Uterus (tissue), 4 donors: ENCODE measurements around the gene PTGES2. TPM values are rescaled to one million over a fixed set of nuclear protein-coding genes. Genes with fewer than 3 reads are reported as not detected.

Source experiments
- DNase-seq, 2 donors: peaks; one replicate each; pipeline ENCODE4 v3.0.0-alpha.2; 2019 to 2020
- H3K27ac ChIP-seq, 2 donors: fragments of 200-600 bp; sonication (generic); 1 replicate in 1 of 2; 2 replicates in 1 of 2; pipeline ENCODE4 v1.5.1; 2016 to 2018
- H3K27me3 ChIP-seq, 2 donors: fragments of 200-600 bp; sonication (generic); one replicate each; pipeline ENCODE4 v1.5.1; 2018 to 2019; ENCODE audit warnings: control low read depth in 1 of 2
- H3K36me3 ChIP-seq, 2 donors: fragments of 200-600 bp; sonication (generic); one replicate each; pipeline ENCODE4 v1.5.1; 2019; ENCODE audit warnings: control low read depth in 1 of 2
- H3K4me1 ChIP-seq, 2 donors: fragments of 200-600 bp; sonication (generic); one replicate each; pipeline ENCODE4 v1.5.1; 2018 to 2019; ENCODE audit warnings: control low read depth in 1 of 2
- H3K4me3 ChIP-seq, 2 donors: fragments of 200-600 bp; sonication (generic); 1 replicate in 1 of 2; 2 replicates in 1 of 2; pipeline ENCODE4 v1.5.1; 2018 to 2019; ENCODE audit warnings: mild to moderate bottlenecking in 1 of 2
- H3K9me3 ChIP-seq, 2 donors: fragments of 200-600 bp; sonication (generic); one replicate each; pipeline ENCODE4 v1.5.1; 2019; ENCODE audit warnings: control low read depth in 1 of 2
- POLR2A ChIP-seq, 2 donors: fragments of 450-650 bp; IDR thresholded peaks; one replicate each; pipeline ENCODE4 v1.6.1; 2016; ENCODE audit warnings: antibody characterized with exemption in 2 of 2, mild to moderate bottlenecking in 1 of 2, moderate library complexity in 1 of 2
- intact Hi-C: fragments of 100-400 bp; cut with DNase I; formaldehyde crosslinking; loops from one replicate; pipeline ENCODE4 v1.15.1; 2023; ENCODE audit warnings: low total_unique reads
- total RNA-seq, 4 donors: library from RNA; depleted of rRNA in 3 of 4; stranded (reverse); fragments of >200 nt in 3 of 4; gene quantifications; one replicate each; pipeline versions ENCODE4 v1.1.0 to v1.2.4, GENCODE V29; 2014 to 2023
- TF ChIP-seq, protein P1 (sequence below), 4 experiments: fragments of 200-600 bp in 2 of 4; fragments of 450-650 bp in 2 of 4; sonication (generic) in 2 of 4; IDR thresholded peaks; one replicate each; pipeline ENCODE4 v1.5.1; 2016 to 2019; ENCODE audit warnings: antibody characterized with exemption in 4 of 4, mild to moderate bottlenecking in 2 of 4, moderate library complexity in 1 of 4
- donor health status: DM: yes; HTN: yes; CAD: no.

PTGES2 gene
- total RNA-seq, 4 donors from 2014 or later: 21.5 to 173 (median 64.2) TPM

DNA sequence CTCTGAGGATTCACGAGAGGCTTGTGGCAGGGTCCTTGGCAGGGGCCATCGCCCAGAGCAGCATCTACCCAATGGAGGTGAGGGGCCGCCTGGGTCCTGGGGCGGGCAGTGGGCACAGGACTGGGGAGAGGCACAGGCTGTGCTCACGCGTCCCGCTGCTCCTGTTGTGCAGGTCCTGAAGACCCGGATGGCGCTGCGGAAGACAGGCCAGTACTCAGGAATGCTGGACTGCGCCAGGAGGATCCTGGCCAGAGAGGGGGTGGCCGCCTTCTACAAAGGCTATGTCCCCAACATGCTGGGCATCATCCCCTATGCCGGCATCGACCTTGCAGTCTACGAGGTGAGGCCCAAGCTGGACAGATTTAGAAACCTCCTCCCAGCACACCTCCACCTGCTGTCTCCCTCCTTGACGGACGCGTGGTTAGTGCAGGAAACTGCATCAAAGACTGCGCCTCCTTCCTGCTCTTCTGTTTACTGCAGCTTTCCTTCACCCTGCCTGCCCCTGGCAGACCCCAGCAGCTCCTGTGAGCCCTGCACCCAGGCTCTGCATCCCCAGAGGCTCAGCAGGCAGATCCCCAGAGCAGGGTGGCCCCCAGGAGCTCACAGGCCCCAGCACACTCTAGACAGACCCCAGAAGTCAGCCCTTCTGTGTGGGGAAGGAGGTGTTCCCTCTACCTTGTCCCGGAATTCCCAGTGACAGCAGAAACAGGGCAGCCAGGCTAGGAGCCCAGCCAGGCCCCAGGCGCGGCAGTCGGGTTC lies 21.2 kb downstream of the PTGES2 start:
- TF ChIP-seq, protein P1, sequence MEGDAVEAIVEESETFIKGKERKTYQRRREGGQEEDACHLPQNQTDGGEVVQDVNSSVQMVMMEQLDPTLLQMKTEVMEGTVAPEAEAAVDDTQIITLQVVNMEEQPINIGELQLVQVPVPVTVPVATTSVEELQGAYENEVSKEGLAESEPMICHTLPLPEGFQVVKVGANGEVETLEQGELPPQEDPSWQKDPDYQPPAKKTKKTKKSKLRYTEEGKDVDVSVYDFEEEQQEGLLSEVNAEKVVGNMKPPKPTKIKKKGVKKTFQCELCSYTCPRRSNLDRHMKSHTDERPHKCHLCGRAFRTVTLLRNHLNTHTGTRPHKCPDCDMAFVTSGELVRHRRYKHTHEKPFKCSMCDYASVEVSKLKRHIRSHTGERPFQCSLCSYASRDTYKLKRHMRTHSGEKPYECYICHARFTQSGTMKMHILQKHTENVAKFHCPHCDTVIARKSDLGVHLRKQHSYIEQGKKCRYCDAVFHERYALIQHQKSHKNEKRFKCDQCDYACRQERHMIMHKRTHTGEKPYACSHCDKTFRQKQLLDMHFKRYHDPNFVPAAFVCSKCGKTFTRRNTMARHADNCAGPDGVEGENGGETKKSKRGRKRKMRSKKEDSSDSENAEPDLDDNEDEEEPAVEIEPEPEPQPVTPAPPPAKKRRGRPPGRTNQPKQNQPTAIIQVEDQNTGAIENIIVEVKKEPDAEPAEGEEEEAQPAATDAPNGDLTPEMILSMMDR (IDR thresholded peaks at IDR 0.05): no peak
- TF ChIP-seq POLR2A (IDR thresholded peaks at IDR 0.05): no peak

DNA sequence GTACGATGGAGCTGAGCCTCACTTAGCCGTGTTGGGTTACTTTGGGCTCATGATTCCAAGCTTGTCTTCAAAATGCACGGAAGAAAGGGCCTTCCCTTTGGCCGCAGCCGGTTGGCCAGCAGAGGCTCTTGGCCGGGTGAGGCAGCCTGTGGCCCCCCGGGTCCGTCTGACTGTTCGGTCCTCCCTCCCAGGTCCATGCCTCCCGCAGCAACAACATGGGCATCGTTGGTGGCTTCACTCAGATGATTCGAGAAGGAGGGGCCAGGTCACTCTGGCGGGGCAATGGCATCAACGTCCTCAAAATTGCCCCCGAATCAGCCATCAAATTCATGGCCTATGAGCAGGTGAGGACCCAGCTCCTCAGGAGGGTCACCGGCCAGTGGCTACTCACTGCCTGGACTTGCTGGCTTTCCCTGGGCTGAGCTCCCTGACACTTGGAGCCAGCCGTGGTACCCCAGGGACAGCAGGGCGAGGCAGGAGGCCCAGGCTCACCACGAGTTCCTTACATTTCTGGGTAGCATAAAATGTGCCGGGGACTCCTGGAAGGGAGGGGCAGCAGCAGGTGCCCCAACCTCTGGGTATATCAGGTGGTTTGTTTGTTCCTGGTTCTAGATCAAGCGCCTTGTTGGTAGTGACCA lies 21.9 kb downstream of the PTGES2 start:
- H3K36me3 ChIP-seq: no peaks in the 10 kb centered on the region

More for the DNA sequence above, 21.2 kb downstream of the PTGES2 start:
- no peak overlapping the region for H3K4me3 ChIP-seq
- no peaks in the 10 kb centered on the region for H3K36me3 ChIP-seq
- peaks cover 16% of the 10 kb centered on the region in 2 donors for H3K4me1 ChIP-seq
- H3K27ac ChIP-seq: peak overlapping the region in 1 of 2 donors; percentile 38
- no peak for DNase-seq
- intact Hi-C loops: no loop called here
- H3K27me3 ChIP-seq: no peaks in the 10 kb centered on the region
- H3K9me3 ChIP-seq: no peaks in the 10 kb centered on the region

DNA sequence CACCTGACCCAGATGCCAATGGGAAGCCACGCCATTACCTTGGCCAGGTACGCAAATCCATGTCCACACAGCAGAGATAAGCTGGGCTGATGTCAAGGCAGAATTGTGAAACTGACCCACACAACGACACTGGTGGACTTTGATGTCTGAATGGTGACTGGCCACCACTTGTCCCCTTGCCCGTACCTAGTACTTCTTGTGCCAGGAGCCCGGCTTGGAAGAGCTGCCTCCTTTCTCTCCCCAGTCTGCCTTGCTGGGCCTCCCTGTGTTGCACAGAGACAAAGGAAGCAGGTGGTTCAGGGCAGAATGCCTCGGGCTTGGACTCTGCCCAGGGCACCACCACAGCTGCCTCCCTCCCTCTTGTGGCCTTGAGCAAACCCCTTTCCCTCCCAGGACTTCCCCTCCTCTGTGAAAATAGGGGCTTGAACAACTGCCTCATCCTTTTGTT lies 23.3 kb downstream of the PTGES2 start:
- Histone ChIP-seq H3K36me3 (no peaks in the 10 kb centered on the region), H3K27ac (peak overlapping the region; percentile 69 to 71), H3K9me3 (no peaks in the 10 kb centered on the region), H3K4me3 (no peak overlapping the region), H3K27me3 (no peaks in the 10 kb centered on the region), H3K4me1 (peaks cover 24 to 34% of the 10 kb centered on the region in 2 donors)
- TF ChIP-seq, protein P1 (IDR thresholded peaks at IDR 0.05): no peak
- TF ChIP-seq POLR2A (IDR thresholded peaks at IDR 0.05): no peak
- intact Hi-C loops: no loop called here
- no peak for DNase-seq

More for the DNA sequence above, 21.9 kb downstream of the PTGES2 start:
- H3K4me1 ChIP-seq: peaks cover 21 to 23% of the 10 kb centered on the region in 2 donors
- H3K4me3 ChIP-seq: no peak overlapping the region
- DNase-seq: no peak
- peak overlapping the region in 1 of 2 donors; percentile 38 for H3K27ac ChIP-seq
- H3K9me3 ChIP-seq: no peaks in the 10 kb centered on the region
- TF ChIP-seq, protein P1 (IDR thresholded peaks at IDR 0.05): no peak
- no peak for TF ChIP-seq POLR2A (IDR thresholded peaks at IDR 0.05)
- intact Hi-C loops: no loop called here
- no peaks in the 10 kb centered on the region for H3K27me3 ChIP-seq

DNA sequence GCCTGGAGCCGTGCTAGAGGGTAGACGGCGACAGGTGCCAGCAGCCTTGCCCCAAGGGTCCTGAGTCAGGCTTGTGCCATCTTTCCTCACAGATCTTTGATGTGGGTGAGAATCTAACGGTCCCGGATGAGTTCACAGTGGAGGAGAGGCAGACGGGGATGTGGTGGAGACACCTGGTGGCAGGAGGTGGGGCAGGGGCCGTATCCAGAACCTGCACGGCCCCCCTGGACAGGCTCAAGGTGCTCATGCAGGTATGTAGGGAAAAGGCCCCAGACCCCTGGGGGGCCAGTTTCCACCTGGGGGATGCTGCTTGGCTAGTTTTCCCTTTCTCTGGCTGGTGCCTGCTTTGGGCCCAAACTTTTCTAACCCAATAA lies 24.0 kb downstream of the PTGES2 start:
- Histone ChIP-seq H3K4me1 (peaks cover 24 to 36% of the 10 kb centered on the region in 2 donors), H3K27ac (peak overlapping the region; percentile 69 to 71), H3K27me3 (no peaks in the 10 kb centered on the region), H3K4me3 (no peak overlapping the region), H3K36me3 (no peaks in the 10 kb centered on the region), H3K9me3 (no peaks in the 10 kb centered on the region)
- DNase-seq: no peak
- no peak for TF ChIP-seq POLR2A (IDR thresholded peaks at IDR 0.05)
- TF ChIP-seq, protein P1 (IDR thresholded peaks at IDR 0.05): peak in 1 of 4 experiments; percentile 27
- intact Hi-C loops: no loop called here
